Body of pancreas (tissue), 4 donors: ENCODE measurements around the gene SMIM35.

Source experiments
- CTCF ChIP-seq, 7 experiments: fragments of 450-650 bp in 4 of 7; fragments of 200-600 bp in 3 of 7; sonication (generic) in 3 of 7; IDR thresholded peaks; one replicate each; pipeline ENCODE4 v1.5.1; 2016 to 2019; ENCODE audit warnings: antibody characterized with exemption in 7 of 7
- POLR2A ChIP-seq, 3 donors: fragments of 450-650 bp; IDR thresholded peaks; one replicate each; pipeline ENCODE4 v1.6.1; 2016; ENCODE audit warnings: antibody characterized with exemption in 3 of 3, mild to moderate bottlenecking in 2 of 3

GRCh38 chr11:118111019-118111743 is 24.4 kb upstream of the SMIM35 start:
- no peak for TF ChIP-seq CTCF (IDR thresholded peaks at IDR 0.05)
- TF ChIP-seq POLR2A (IDR thresholded peaks at IDR 0.05), result no peak
